K562 (cell line): ENCODE measurements around the gene NPDC1. TPM values are rescaled to one million over a fixed set of nuclear protein-coding genes. Genes with fewer than 3 reads are reported as not detected.

Experiments
- ADNP ChIP-seq: fragments of 200-800 bp; sonication (Bioruptor generic); IDR thresholded peaks from 2 replicates; pipeline ENCODE4 v1.6.1; 2016; ENCODE audit warnings: missing genetic modification characterization, missing compliant biosample characterization
- ATF1 ChIP-seq, 2 experiments: fragments of 450-650 bp in 1 of 2; IDR thresholded peaks; 2 replicates each; pipeline ENCODE4 v1.6.1; 2016; ENCODE audit warnings: missing compliant biosample characterization in 1 of 2, missing genetic modification characterization in 1 of 2
- CBX3 ChIP-seq, 2 experiments: IDR thresholded peaks; 1 replicate in 1 of 2; 2 replicates in 1 of 2; pipeline ENCODE4 v1.6.1; 2012; ENCODE audit warnings: inconsistent platforms in 2 of 2, low read length in 2 of 2, borderline replicate concordance in 1 of 2, control low read depth in 1 of 2
- FOXJ3 ChIP-seq: sonication (generic); formaldehyde crosslinking; IDR thresholded peaks from 2 replicates; pipeline ENCODE4 v1.4.0; 2020; ENCODE audit warnings: mild to moderate bottlenecking, missing genetic modification reagents
- HNRNPK ChIP-seq: fragments of 200-400 bp; formaldehyde crosslinking; IDR thresholded peaks from one replicate; pipeline ENCODE4 v1.6.1; 2018; ENCODE audit warnings: mild to moderate bottlenecking, low read depth, low read length; ENCODE audit not compliant: poor library complexity, severe bottlenecking
- JUND ChIP-seq, 2 experiments: IDR thresholded peaks; 2 replicates in 1 of 2; 3 replicates in 1 of 2; pipeline ENCODE4 v1.6.1; 2011; ENCODE audit warnings: borderline replicate concordance in 2 of 2, low read depth in 2 of 2, low read length in 2 of 2, improper control_type of control experiment in 1 of 2, missing biosample characterization in 1 of 2, missing genetic modification characterization in 1 of 2, missing genetic modification reagents in 1 of 2
- MAFF ChIP-seq: IDR thresholded peaks from 2 replicates; pipeline ENCODE4 v1.6.1; 2012; ENCODE audit warnings: low read length, improper control_type of control experiment
- MAFK ChIP-seq: IDR thresholded peaks from 2 replicates; pipeline ENCODE4 v1.6.1; 2011; ENCODE audit warnings: low read length, improper control_type of control experiment
- NBN ChIP-seq: fragments of 450-650 bp; IDR thresholded peaks from 2 replicates; pipeline ENCODE4 v1.6.1; 2016; ENCODE audit warnings: low read depth, mild to moderate bottlenecking
- POLR2A ChIP-seq: fragments of 450-650 bp; conservative IDR thresholded peaks from 2 replicates; pipeline ENCODE4 v1.6.1; 2016
- RB1 ChIP-seq: fragments of 450-650 bp; IDR thresholded peaks from 2 replicates; pipeline ENCODE4 v1.6.1; 2017; ENCODE audit warnings: low read depth, mild to moderate bottlenecking
- RBBP5 ChIP-seq: fragments of 200-600 bp; sonication (generic); IDR thresholded peaks from 2 replicates; pipeline ENCODE4 v1.6.1; 2012; ENCODE audit warnings: borderline replicate concordance, mild to moderate bottlenecking, low read length, control low read depth, inconsistent platforms; ENCODE audit not compliant: insufficient read depth, poor library complexity, severe bottlenecking
- polyA plus RNA-seq, 8 experiments: library from polyadenylated mRNA; depleted of rRNA in 4 of 8; stranded (reverse) in 5 of 8; unstranded in 3 of 8; fragments of >200 nt; fragmentation: Nextera tagmentation in 2 of 8; fragmentation: Illumina TruSeq in 1 of 8; extraction: Ambion mirVana in 2 of 8; extraction: Trizol in 1 of 8; gene quantifications; 2 replicates each; pipeline versions ENCODE4 v1.2.1 to v1.2.3, GENCODE V29; 2011 to 2014; ENCODE audit warnings: inconsistent platforms in 1 of 8, missing spikeins in 1 of 8
- total RNA-seq, 7 experiments: library from RNA; depleted of rRNA in 6 of 7; stranded (reverse); fragments of >200 nt in 6 of 7; fragmentation: Illumina TruSeq in 2 of 7; extraction: Trizol in 2 of 7; gene quantifications; 2 replicates each; pipeline versions ENCODE4 v1.2.1 to v1.2.3, GENCODE V29; 2011 to 2021; ENCODE audit warnings: low replicate concordance in 1 of 7
- TF ChIP-seq, protein P1 (sequence below): fragments of 450-650 bp; IDR thresholded peaks from 2 replicates; pipeline ENCODE4 v1.6.1; 2016; ENCODE audit warnings: mild to moderate bottlenecking
- TF ChIP-seq, protein P2 (sequence below): sonication (generic); formaldehyde crosslinking; IDR thresholded peaks from 2 replicates; pipeline ENCODE4 v1.8.0; 2023; ENCODE audit warnings: missing genetic modification reagents, mild to moderate bottlenecking, borderline replicate concordance
- TF ChIP-seq, protein P3 (sequence below): fragments of 450-650 bp; IDR thresholded peaks from 2 replicates; pipeline ENCODE4 v1.6.1; 2017; ENCODE audit warnings: antibody characterized with exemption, mild to moderate bottlenecking

NPDC1 gene
- total and polyA plus RNA-seq, 9 of the 15 experiments (the other 6 are each of a cell fraction or from before 2014, with no cell fraction given): 0.06 to 2.1 (median 0.53) TPM; not detected in 3

DNA sequence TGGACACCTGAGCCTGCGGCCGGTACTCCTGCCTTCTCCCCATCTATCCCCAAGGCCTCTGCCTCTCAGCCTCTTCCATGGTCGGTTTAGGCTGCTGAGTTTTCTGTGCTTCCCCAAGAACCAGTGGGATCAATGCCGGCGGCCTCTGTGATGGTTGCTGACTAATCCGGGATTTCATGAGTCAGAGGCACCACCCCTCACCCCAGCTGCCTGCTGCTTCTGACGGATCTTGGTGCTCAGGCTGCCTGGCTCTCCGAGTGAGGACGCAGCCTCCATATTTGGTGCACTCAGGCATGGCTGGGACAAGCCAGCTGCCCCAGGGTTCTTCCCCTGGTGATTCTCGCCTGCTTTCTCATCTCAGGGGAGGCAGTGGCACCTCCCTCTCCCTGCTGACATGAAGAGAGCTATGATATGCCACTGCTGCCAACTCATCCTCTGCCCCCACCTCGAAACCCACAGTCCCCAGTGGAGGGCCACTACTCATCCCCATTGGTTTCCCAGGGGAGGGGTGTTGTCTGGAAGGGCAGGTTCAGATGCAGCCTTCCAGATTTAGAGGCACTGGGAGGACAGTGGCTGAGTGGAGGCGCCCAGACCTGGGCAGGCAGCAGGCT, 37.5 kb upstream of the NPDC1 start (continued):
- TF ChIP-seq, protein P1, sequence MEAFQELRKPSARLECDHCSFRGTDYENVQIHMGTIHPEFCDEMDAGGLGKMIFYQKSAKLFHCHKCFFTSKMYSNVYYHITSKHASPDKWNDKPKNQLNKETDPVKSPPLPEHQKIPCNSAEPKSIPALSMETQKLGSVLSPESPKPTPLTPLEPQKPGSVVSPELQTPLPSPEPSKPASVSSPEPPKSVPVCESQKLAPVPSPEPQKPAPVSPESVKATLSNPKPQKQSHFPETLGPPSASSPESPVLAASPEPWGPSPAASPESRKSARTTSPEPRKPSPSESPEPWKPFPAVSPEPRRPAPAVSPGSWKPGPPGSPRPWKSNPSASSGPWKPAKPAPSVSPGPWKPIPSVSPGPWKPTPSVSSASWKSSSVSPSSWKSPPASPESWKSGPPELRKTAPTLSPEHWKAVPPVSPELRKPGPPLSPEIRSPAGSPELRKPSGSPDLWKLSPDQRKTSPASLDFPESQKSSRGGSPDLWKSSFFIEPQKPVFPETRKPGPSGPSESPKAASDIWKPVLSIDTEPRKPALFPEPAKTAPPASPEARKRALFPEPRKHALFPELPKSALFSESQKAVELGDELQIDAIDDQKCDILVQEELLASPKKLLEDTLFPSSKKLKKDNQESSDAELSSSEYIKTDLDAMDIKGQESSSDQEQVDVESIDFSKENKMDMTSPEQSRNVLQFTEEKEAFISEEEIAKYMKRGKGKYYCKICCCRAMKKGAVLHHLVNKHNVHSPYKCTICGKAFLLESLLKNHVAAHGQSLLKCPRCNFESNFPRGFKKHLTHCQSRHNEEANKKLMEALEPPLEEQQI: no peak
- 0 out of 2 replicates have a peak, but pooled peaks have one; percentile 22 for TF ChIP-seq POLR2A
- TF ChIP-seq RB1: no peak
- TF ChIP-seq, protein P2, sequence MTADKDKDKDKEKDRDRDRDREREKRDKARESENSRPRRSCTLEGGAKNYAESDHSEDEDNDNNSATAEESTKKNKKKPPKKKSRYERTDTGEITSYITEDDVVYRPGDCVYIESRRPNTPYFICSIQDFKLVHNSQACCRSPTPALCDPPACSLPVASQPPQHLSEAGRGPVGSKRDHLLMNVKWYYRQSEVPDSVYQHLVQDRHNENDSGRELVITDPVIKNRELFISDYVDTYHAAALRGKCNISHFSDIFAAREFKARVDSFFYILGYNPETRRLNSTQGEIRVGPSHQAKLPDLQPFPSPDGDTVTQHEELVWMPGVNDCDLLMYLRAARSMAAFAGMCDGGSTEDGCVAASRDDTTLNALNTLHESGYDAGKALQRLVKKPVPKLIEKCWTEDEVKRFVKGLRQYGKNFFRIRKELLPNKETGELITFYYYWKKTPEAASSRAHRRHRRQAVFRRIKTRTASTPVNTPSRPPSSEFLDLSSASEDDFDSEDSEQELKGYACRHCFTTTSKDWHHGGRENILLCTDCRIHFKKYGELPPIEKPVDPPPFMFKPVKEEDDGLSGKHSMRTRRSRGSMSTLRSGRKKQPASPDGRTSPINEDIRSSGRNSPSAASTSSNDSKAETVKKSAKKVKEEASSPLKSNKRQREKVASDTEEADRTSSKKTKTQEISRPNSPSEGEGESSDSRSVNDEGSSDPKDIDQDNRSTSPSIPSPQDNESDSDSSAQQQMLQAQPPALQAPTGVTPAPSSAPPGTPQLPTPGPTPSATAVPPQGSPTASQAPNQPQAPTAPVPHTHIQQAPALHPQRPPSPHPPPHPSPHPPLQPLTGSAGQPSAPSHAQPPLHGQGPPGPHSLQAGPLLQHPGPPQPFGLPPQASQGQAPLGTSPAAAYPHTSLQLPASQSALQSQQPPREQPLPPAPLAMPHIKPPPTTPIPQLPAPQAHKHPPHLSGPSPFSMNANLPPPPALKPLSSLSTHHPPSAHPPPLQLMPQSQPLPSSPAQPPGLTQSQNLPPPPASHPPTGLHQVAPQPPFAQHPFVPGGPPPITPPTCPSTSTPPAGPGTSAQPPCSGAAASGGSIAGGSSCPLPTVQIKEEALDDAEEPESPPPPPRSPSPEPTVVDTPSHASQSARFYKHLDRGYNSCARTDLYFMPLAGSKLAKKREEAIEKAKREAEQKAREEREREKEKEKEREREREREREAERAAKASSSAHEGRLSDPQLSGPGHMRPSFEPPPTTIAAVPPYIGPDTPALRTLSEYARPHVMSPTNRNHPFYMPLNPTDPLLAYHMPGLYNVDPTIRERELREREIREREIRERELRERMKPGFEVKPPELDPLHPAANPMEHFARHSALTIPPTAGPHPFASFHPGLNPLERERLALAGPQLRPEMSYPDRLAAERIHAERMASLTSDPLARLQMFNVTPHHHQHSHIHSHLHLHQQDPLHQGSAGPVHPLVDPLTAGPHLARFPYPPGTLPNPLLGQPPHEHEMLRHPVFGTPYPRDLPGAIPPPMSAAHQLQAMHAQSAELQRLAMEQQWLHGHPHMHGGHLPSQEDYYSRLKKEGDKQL (CRISPR knock-in tag): no peak
- peak; percentile 67 for TF ChIP-seq MAFK
- TF ChIP-seq ATF1 (CRISPR knock-in tag; IDR thresholded peaks at IDR 0.05): no peak
- no peak for TF ChIP-seq ATF1 (tag; IDR thresholded peaks at IDR 0.05)
- TF ChIP-seq ADNP (tag): no peak
- peak; percentile 29 for TF ChIP-seq RBBP5
- TF ChIP-seq, protein P3, sequence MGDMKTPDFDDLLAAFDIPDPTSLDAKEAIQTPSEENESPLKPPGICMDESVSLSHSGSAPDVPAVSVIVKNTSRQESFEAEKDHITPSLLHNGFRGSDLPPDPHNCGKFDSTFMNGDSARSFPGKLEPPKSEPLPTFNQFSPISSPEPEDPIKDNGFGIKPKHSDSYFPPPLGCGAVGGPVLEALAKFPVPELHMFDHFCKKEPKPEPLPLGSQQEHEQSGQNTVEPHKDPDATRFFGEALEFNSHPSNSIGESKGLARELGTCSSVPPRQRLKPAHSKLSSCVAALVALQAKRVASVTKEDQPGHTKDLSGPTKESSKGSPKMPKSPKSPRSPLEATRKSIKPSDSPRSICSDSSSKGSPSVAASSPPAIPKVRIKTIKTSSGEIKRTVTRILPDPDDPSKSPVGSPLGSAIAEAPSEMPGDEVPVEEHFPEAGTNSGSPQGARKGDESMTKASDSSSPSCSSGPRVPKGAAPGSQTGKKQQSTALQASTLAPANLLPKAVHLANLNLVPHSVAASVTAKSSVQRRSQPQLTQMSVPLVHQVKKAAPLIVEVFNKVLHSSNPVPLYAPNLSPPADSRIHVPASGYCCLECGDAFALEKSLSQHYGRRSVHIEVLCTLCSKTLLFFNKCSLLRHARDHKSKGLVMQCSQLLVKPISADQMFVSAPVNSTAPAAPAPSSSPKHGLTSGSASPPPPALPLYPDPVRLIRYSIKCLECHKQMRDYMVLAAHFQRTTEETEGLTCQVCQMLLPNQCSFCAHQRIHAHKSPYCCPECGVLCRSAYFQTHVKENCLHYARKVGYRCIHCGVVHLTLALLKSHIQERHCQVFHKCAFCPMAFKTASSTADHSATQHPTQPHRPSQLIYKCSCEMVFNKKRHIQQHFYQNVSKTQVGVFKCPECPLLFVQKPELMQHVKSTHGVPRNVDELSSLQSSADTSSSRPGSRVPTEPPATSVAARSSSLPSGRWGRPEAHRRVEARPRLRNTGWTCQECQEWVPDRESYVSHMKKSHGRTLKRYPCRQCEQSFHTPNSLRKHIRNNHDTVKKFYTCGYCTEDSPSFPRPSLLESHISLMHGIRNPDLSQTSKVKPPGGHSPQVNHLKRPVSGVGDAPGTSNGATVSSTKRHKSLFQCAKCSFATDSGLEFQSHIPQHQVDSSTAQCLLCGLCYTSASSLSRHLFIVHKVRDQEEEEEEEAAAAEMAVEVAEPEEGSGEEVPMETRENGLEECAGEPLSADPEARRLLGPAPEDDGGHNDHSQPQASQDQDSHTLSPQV: peak; percentile 71
- 0 out of 2 replicates have a peak, but pooled peaks have one; percentile 29 for TF ChIP-seq MAFF
- peak; percentile 87 for TF ChIP-seq JUND (IDR thresholded peaks at IDR 0.05; ENCODE audit: borderline replicate concordance, low read depth, low read length)
- TF ChIP-seq JUND (tag; IDR thresholded peaks at IDR 0.05; ENCODE audit: borderline replicate concordance, low read depth, low read length): peak; percentile 78; the same call in 1 of the 3 replicates
- TF ChIP-seq CBX3 (IDR thresholded peaks at IDR 0.05; ENCODE audit: borderline replicate concordance in 1 of 2, low read length in 2 of 2): no peak
- TF ChIP-seq HNRNPK: no peak
- TF ChIP-seq NBN: no peak
- no peak for TF ChIP-seq FOXJ3 (CRISPR knock-in tag)
